ENCODE measurements around the gene TNS1. TPM values are rescaled to one million over a fixed set of nuclear protein-coding genes. Genes with fewer than 3 reads are reported as not detected.

Gene TNS1
- total and polyA plus RNA-seq, 9 of the 15 experiments (the other 6 are each of a cell fraction or from before 2014, with no cell fraction given), result 0.13 to 2.7 (median 0.77) TPM

GRCh38 chr2:217916504-217917254, 86.1 kb downstream of the TNS1 start:
- Histone ChIP-seq H3K79me2 (ENCODE audit: control insufficient read depth, insufficient read depth, low read length) (no peaks in the 10 kb centered on the region), H3K4me3 (no peak overlapping the region), H3K27me3 (ENCODE audit: control insufficient read depth in 2 of 2, insufficient read depth in 2 of 2, low read length in 2 of 2) (peaks cover 10 to 74% of the 10 kb centered on the region in 2 experiments; a peak in 3 of 5 replicates), H2AFZ (ENCODE audit: low read depth, low read length) (no peak overlapping the region), H4K20me1 (replicated peaks; ENCODE audit: control insufficient read depth, insufficient read depth, low read length) (peaks cover 6% of the 10 kb centered on the region; the same call in 1 of the 2 replicates), H3K9me1 (ENCODE audit: control insufficient read depth, insufficient read depth, low read length) (no peaks in the 10 kb centered on the region), H3K4me1 (replicated peaks in 1 of 2; ENCODE audit: control insufficient read depth in 2 of 2, insufficient read depth in 2 of 2, low read length in 2 of 2) (no peaks in the 10 kb centered on the region; a peak in 1 of 5 replicates), H3K27ac (ENCODE audit: extremely low read depth, low read depth, low read length) (no peak overlapping the region), H3K9me3 (replicated peaks; ENCODE audit: control insufficient read depth, insufficient read depth, low read depth, low read length) (no peaks in the 10 kb centered on the region), H3K9ac (ENCODE audit: insufficient read depth in 1 of 2, low read depth in 2 of 2, low read length in 2 of 2) (no peak overlapping the region), H3K36me3 (ENCODE audit: control insufficient read depth, insufficient read depth, low read length) (no peaks in the 10 kb centered on the region), H3K4me2 (ENCODE audit: insufficient read depth, low read length) (no peak overlapping the region)
- ChIA-PET POLR2A (no interaction called here), CTCF (ENCODE audit: low intra/inter-chr PET ratio) (no interaction called here)
- BruUV-seq (replicated peaks), result no TSS peak
- DNase-seq (ENCODE audit: extremely low read depth in 1 of 4, low spot score in 3 of 4) (no peak), FAIRE-seq (no peak), ATAC-seq (no peak)
- WGBS (ENCODE audit: insufficient coverage, low coverage, missing lambda C conversion rate), result 1% methylated on average over 7 of the region's 10 CpGs
- TF ChIP-seq ATF2 (CRISPR knock-in tag; IDR thresholded peaks at IDR 0.05) (no peak), HEY1 (CRISPR knock-in tag; IDR thresholded peaks at IDR 0.05; ENCODE audit: borderline replicate concordance) (no peak), NCOR1 (IDR thresholded peaks at IDR 0.05) (no peak), ZNF318 (IDR thresholded peaks at IDR 0.05; ENCODE audit: borderline replicate concordance in 1 of 2, low read depth in 1 of 2) (no peak), SRSF9 (IDR thresholded peaks at IDR 0.05; ENCODE audit: borderline replicate concordance, low read depth, low read length) (no peak), SLC30A9 (CRISPR knock-in tag; IDR thresholded peaks at IDR 0.05) (no peak), ZSCAN32 (CRISPR knock-in tag; IDR thresholded peaks at IDR 0.05) (no peak), RBM39 (optimal IDR thresholded peaks at IDR 0.05; ENCODE audit: low read depth, low read length) (no peak)
- intact Hi-C loops (cut with micrococcal nuclease), result loop anchor here (10.0 kb wide), 2 partner anchors 68 to 148 kb away; partner anchors contain the start of gene RUFY4
- in situ Hi-C loops (cut with MboI), result no loop called here

Data from K562 (cell line).